ENCODE results near the gene CDYL.

CDYL gene

DNA sequence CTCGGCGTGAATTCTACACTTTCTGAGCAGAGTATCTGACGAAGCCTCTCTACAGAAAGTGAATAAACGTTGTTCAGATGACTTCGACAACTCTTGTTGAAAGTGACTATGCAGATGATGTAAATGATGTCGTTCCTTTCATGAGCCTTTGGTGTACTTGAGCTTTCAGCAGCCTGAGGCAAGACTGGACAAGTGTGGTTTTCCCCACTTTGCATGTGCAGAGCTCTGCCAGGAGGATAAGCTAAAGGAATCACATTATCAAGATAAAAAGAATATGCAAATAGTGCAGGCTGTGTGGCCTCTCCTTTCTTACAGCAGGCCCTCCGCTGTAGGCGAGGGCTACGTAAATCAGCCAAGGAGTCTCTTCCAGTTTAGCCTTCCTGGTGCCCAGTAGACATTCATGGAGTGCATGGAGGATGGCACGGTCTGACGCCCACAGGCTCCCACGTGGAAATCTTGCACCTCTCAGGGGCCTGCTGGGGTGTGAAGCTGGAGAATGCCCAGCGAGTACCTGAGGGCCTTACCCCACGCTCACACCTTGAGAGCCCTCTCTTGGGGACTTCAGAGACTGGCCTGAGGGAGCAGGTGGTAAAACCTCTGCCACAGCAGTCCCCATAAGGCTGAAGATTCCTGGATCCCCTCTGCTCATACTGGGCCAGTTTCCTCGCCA lies 172.7 kb downstream of the CDYL start:
- no peak overlapping the region for H3K4me3 ChIP-seq (ENCODE audit: insufficient read depth, low read length, poor library complexity, severe bottlenecking)
- H3K9me2 ChIP-seq (replicated peaks; ENCODE audit: insufficient read depth, low read length): no peaks in the 10 kb centered on the region
- no peak for TF ChIP-seq EZH2phosphoT487 (conservative IDR thresholded peaks at IDR 0.05; ENCODE audit: low read length)
- TF ChIP-seq, protein P1, sequence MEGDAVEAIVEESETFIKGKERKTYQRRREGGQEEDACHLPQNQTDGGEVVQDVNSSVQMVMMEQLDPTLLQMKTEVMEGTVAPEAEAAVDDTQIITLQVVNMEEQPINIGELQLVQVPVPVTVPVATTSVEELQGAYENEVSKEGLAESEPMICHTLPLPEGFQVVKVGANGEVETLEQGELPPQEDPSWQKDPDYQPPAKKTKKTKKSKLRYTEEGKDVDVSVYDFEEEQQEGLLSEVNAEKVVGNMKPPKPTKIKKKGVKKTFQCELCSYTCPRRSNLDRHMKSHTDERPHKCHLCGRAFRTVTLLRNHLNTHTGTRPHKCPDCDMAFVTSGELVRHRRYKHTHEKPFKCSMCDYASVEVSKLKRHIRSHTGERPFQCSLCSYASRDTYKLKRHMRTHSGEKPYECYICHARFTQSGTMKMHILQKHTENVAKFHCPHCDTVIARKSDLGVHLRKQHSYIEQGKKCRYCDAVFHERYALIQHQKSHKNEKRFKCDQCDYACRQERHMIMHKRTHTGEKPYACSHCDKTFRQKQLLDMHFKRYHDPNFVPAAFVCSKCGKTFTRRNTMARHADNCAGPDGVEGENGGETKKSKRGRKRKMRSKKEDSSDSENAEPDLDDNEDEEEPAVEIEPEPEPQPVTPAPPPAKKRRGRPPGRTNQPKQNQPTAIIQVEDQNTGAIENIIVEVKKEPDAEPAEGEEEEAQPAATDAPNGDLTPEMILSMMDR (IDR thresholded peaks at IDR 0.05; ENCODE audit: insufficient read depth, low read length, poor library complexity, severe bottlenecking): no peak
- no peak overlapping the region for H2AFZ ChIP-seq (ENCODE audit: low read depth, low read length, severe bottlenecking)
- no peaks in the 10 kb centered on the region for H3K9me3 ChIP-seq (ENCODE audit: insufficient read depth, low read length)
- no peak overlapping the region for H3K27ac ChIP-seq (ENCODE audit: low read depth, low read length)
- H3K4me2 ChIP-seq (ENCODE audit: low read depth, low read length, poor library complexity, severe bottlenecking): no peak overlapping the region
- no peaks in the 10 kb centered on the region for H4K20me1 ChIP-seq (ENCODE audit: low read depth, low read length)
- H3K36me3 ChIP-seq (ENCODE audit: low read length): no peaks in the 10 kb centered on the region
- no peak overlapping the region for H3K9ac ChIP-seq (ENCODE audit: low read length)
- H3K79me2 ChIP-seq (ENCODE audit: insufficient read depth, low read length): no peaks in the 10 kb centered on the region
- no peaks in the 10 kb centered on the region for H3K27me3 ChIP-seq (ENCODE audit: low read length)
- no peaks in the 10 kb centered on the region for H3F3A ChIP-seq (ENCODE audit: insufficient read depth)

GRCh38 chr6:4950076-4950475 lies 173.9 kb downstream of the CDYL start:
- Histone ChIP-seq H2AFZ (ENCODE audit: low read depth, low read length, severe bottlenecking) (no peak overlapping the region), H3K27me3 (ENCODE audit: low read length) (no peaks in the 10 kb centered on the region), H3K79me2 (ENCODE audit: insufficient read depth, low read length) (no peaks in the 10 kb centered on the region), H3K36me3 (ENCODE audit: low read length) (no peaks in the 10 kb centered on the region), H3K9me3 (ENCODE audit: insufficient read depth, low read length) (no peaks in the 10 kb centered on the region), H3K9ac (ENCODE audit: low read length) (no peak overlapping the region), H3K4me2 (ENCODE audit: low read depth, low read length, poor library complexity, severe bottlenecking) (no peak overlapping the region), H3K4me3 (ENCODE audit: insufficient read depth, low read length, poor library complexity, severe bottlenecking) (no peak overlapping the region), H4K20me1 (ENCODE audit: low read depth, low read length) (no peaks in the 10 kb centered on the region), H3F3A (ENCODE audit: insufficient read depth) (no peaks in the 10 kb centered on the region), H3K9me2 (replicated peaks; ENCODE audit: insufficient read depth, low read length) (no peaks in the 10 kb centered on the region), H3K27ac (ENCODE audit: low read depth, low read length) (no peak overlapping the region)
- no peak for TF ChIP-seq EZH2phosphoT487 (conservative IDR thresholded peaks at IDR 0.05; ENCODE audit: low read length)
- TF ChIP-seq, protein P1 (IDR thresholded peaks at IDR 0.05; ENCODE audit: insufficient read depth, low read length, poor library complexity, severe bottlenecking): no peak

DNA sequence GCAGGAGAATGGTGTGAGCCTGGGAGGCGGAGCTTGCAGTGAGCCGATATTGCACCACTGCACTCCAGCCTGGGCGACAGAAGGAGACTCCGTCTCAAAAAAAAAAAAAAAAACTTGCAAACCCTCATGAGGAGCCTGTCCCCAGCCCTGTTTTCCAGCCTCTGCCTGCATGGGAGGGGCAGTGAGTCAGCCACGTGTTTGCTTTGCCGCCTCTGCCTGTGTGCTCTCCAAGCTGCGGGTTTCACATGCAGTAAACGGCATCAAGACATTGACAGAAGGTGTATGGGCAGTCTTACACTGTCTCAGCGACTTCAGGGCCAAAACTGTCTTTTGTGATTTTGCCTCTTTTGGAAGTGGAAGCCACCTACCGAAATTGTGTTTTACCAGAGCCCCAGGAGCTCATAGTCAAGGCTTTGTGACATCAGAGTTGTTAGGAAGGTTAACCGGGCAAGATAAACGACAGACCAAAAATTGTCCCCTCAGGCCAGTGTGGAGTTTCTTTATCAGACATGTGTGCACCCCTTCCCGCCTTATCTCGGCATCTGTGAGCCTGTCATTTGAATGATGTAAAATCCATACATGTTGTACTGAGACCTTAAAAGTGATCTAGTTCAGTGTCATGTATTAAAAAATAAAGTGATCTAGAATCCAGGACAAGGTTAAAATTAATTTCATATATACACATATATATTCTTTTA lies 174.8 kb downstream of the CDYL start:
- Histone ChIP-seq H3K27ac (ENCODE audit: low read depth, low read length) (no peak overlapping the region), H4K20me1 (ENCODE audit: low read depth, low read length) (no peaks in the 10 kb centered on the region), H3K4me2 (ENCODE audit: low read depth, low read length, poor library complexity, severe bottlenecking) (no peak overlapping the region), H2AFZ (ENCODE audit: low read depth, low read length, severe bottlenecking) (no peak overlapping the region), H3K9me3 (ENCODE audit: insufficient read depth, low read length) (no peaks in the 10 kb centered on the region), H3K79me2 (ENCODE audit: insufficient read depth, low read length) (no peaks in the 10 kb centered on the region), H3K4me3 (ENCODE audit: insufficient read depth, low read length, poor library complexity, severe bottlenecking) (no peak overlapping the region), H3K9me2 (replicated peaks; ENCODE audit: insufficient read depth, low read length) (no peaks in the 10 kb centered on the region), H3K27me3 (ENCODE audit: low read length) (no peaks in the 10 kb centered on the region), H3F3A (ENCODE audit: insufficient read depth) (no peaks in the 10 kb centered on the region), H3K36me3 (ENCODE audit: low read length) (no peaks in the 10 kb centered on the region), H3K9ac (ENCODE audit: low read length) (no peak overlapping the region)
- TF ChIP-seq EZH2phosphoT487 (conservative IDR thresholded peaks at IDR 0.05; ENCODE audit: low read length): no peak
- TF ChIP-seq, protein P1 (IDR thresholded peaks at IDR 0.05; ENCODE audit: insufficient read depth, low read length, poor library complexity, severe bottlenecking): no peak

Measured in SU-DHL-6 (cell line).